H1 (cell line): ENCODE data around the gene CRELD1. TPM values are rescaled to one million over a fixed set of nuclear protein-coding genes. Genes with fewer than 3 reads are reported as not detected.
A peak's percentile ranks its signal among the peaks of the same experiment; 100 is the strongest.

Source experiments
- ASH2L ChIP-seq: fragments of 200-600, 300-600 bp; sonication (generic); IDR thresholded peaks from one replicate; pipeline ENCODE4 v1.7.1; 2017; ENCODE audit warnings: low read length
- CREB1 ChIP-seq: IDR thresholded peaks from 2 replicates; pipeline ENCODE4 v1.6.1; 2012; ENCODE audit warnings: inconsistent platforms
- EZH2 ChIP-seq: fragments of 200-600 bp; sonication (generic); IDR thresholded peaks from 2 replicates; pipeline ENCODE4 v1.7.1; 2012; ENCODE audit warnings: low read depth, mild to moderate bottlenecking, moderate library complexity, low read length, inconsistent platforms; ENCODE audit not compliant: severe bottlenecking
- FOSL1 ChIP-seq: IDR thresholded peaks from 2 replicates; pipeline ENCODE4 v1.6.1; 2011; ENCODE audit warnings: mild to moderate bottlenecking, low read depth, low read length, moderate library complexity; ENCODE audit not compliant: insufficient read depth
- GABPA ChIP-seq: IDR thresholded peaks from 2 replicates; pipeline ENCODE4 v1.6.1; 2011; ENCODE audit warnings: mild to moderate bottlenecking, low read length, moderate library complexity, borderline replicate concordance; ENCODE audit not compliant: insufficient read depth
- RXRA ChIP-seq: IDR thresholded peaks from 2 replicates; pipeline ENCODE4 v1.6.1; 2011; ENCODE audit warnings: low read depth, mild to moderate bottlenecking, low read length, moderate library complexity; ENCODE audit not compliant: insufficient read depth
- TAF7 ChIP-seq: optimal IDR thresholded peaks from 2 replicates; pipeline ENCODE3; 2011; ENCODE audit warnings: low read depth, mild to moderate bottlenecking, inconsistent platforms, low read length, moderate library complexity, borderline replicate concordance
- polyA plus RNA-seq, 7 experiments: library from polyadenylated mRNA; depleted of rRNA in 3 of 7; stranded (reverse) in 5 of 7; unstranded in 2 of 7; fragments of >200 nt in 5 of 7; fragments of 200-250 nt in 2 of 7; gene quantifications; 1 replicate in 5 of 7; 2 replicates in 1 of 7; 4 replicates in 1 of 7; pipeline versions ENCODE4 v1.2.1 to v1.2.3, GENCODE V29; 2011 to 2013; ENCODE audit warnings: missing spikeins in 2 of 7, mixed read lengths in 2 of 7
- total RNA-seq: library from RNA; stranded (reverse); fragmentation: NEBNext Ultra II Directional; extraction: Animal tissue kit (Norgen Biotek cat#: 25700); gene quantifications from 2 replicates; pipeline ENCODE4 v1.2.1, GENCODE V29; 2021
- TF ChIP-seq, protein P1 (sequence below): fragments of 300-600 bp; sonication (generic); IDR thresholded peaks from 2 replicates; pipeline ENCODE4 v1.7.1; 2012; ENCODE audit warnings: low read length, moderate library complexity, mild to moderate bottlenecking, inconsistent platforms; ENCODE audit not compliant: insufficient replicate concordance
- TF ChIP-seq, protein P2 (sequence below): IDR thresholded peaks from 2 replicates; pipeline ENCODE4 v1.6.1; 2011; ENCODE audit warnings: low read length, improper control_type of control experiment

CRELD1 gene
- total and polyA plus RNA-seq, 2 of the 8 experiments (the other 6 are each of a cell fraction or from before 2014, with no cell fraction given): 12.9 to 15.1 TPM

DNA sequence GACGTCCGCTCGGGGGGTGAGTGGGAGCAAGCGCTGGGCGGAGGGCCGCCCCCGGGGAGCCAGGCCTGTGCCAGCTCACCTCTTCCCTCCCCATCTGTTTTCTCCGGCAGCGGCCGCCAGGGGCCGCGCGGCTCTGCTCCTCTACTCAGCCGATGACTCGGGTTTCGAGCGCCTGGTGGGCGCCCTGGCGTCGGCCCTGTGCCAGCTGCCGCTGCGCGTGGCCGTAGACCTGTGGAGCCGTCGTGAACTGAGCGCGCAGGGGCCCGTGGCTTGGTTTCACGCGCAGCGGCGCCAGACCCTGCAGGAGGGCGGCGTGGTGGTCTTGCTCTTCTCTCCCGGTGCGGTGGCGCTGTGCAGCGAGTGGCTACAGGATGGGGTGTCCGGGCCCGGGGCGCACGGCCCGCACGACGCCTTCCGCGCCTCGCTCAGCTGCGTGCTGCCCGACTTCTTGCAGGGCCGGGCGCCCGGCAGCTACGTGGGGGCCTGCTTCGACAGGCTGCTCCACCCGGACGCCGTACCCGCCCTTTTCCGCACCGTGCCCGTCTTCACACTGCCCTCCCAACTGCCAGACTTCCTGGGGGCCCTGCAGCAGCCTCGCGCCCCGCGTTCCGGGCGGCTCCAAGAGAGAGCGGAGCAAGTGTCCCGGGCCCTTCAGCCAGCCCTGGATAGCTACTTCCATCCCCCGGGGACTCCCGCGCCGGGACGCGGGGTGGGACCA, 632 bp upstream of the CRELD1 start (continued):
- TF ChIP-seq, protein P1, sequence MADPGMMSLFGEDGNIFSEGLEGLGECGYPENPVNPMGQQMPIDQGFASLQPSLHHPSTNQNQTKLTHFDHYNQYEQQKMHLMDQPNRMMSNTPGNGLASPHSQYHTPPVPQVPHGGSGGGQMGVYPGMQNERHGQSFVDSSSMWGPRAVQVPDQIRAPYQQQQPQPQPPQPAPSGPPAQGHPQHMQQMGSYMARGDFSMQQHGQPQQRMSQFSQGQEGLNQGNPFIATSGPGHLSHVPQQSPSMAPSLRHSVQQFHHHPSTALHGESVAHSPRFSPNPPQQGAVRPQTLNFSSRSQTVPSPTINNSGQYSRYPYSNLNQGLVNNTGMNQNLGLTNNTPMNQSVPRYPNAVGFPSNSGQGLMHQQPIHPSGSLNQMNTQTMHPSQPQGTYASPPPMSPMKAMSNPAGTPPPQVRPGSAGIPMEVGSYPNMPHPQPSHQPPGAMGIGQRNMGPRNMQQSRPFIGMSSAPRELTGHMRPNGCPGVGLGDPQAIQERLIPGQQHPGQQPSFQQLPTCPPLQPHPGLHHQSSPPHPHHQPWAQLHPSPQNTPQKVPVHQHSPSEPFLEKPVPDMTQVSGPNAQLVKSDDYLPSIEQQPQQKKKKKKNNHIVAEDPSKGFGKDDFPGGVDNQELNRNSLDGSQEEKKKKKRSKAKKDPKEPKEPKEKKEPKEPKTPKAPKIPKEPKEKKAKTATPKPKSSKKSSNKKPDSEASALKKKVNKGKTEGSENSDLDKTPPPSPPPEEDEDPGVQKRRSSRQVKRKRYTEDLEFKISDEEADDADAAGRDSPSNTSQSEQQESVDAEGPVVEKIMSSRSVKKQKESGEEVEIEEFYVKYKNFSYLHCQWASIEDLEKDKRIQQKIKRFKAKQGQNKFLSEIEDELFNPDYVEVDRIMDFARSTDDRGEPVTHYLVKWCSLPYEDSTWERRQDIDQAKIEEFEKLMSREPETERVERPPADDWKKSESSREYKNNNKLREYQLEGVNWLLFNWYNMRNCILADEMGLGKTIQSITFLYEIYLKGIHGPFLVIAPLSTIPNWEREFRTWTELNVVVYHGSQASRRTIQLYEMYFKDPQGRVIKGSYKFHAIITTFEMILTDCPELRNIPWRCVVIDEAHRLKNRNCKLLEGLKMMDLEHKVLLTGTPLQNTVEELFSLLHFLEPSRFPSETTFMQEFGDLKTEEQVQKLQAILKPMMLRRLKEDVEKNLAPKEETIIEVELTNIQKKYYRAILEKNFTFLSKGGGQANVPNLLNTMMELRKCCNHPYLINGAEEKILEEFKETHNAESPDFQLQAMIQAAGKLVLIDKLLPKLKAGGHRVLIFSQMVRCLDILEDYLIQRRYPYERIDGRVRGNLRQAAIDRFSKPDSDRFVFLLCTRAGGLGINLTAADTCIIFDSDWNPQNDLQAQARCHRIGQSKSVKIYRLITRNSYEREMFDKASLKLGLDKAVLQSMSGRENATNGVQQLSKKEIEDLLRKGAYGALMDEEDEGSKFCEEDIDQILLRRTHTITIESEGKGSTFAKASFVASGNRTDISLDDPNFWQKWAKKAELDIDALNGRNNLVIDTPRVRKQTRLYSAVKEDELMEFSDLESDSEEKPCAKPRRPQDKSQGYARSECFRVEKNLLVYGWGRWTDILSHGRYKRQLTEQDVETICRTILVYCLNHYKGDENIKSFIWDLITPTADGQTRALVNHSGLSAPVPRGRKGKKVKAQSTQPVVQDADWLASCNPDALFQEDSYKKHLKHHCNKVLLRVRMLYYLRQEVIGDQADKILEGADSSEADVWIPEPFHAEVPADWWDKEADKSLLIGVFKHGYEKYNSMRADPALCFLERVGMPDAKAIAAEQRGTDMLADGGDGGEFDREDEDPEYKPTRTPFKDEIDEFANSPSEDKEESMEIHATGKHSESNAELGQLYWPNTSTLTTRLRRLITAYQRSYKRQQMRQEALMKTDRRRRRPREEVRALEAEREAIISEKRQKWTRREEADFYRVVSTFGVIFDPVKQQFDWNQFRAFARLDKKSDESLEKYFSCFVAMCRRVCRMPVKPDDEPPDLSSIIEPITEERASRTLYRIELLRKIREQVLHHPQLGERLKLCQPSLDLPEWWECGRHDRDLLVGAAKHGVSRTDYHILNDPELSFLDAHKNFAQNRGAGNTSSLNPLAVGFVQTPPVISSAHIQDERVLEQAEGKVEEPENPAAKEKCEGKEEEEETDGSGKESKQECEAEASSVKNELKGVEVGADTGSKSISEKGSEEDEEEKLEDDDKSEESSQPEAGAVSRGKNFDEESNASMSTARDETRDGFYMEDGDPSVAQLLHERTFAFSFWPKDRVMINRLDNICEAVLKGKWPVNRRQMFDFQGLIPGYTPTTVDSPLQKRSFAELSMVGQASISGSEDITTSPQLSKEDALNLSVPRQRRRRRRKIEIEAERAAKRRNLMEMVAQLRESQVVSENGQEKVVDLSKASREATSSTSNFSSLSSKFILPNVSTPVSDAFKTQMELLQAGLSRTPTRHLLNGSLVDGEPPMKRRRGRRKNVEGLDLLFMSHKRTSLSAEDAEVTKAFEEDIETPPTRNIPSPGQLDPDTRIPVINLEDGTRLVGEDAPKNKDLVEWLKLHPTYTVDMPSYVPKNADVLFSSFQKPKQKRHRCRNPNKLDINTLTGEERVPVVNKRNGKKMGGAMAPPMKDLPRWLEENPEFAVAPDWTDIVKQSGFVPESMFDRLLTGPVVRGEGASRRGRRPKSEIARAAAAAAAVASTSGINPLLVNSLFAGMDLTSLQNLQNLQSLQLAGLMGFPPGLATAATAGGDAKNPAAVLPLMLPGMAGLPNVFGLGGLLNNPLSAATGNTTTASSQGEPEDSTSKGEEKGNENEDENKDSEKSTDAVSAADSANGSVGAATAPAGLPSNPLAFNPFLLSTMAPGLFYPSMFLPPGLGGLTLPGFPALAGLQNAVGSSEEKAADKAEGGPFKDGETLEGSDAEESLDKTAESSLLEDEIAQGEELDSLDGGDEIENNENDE: no peak
- TF ChIP-seq EZH2: no peak
- TF ChIP-seq, protein P2, sequence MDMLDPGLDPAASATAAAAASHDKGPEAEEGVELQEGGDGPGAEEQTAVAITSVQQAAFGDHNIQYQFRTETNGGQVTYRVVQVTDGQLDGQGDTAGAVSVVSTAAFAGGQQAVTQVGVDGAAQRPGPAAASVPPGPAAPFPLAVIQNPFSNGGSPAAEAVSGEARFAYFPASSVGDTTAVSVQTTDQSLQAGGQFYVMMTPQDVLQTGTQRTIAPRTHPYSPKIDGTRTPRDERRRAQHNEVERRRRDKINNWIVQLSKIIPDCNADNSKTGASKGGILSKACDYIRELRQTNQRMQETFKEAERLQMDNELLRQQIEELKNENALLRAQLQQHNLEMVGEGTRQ: no peak
- no peak for TF ChIP-seq RXRA
- no peak; the same call in 1 of the 2 replicates for TF ChIP-seq GABPA
- peak; percentile 26 for TF ChIP-seq TAF7
- TF ChIP-seq FOSL1: no peak
- no peak for TF ChIP-seq ASH2L
- TF ChIP-seq CREB1: peak; percentile 77
